ENCODE results near the gene FBXO40.

DNA sequence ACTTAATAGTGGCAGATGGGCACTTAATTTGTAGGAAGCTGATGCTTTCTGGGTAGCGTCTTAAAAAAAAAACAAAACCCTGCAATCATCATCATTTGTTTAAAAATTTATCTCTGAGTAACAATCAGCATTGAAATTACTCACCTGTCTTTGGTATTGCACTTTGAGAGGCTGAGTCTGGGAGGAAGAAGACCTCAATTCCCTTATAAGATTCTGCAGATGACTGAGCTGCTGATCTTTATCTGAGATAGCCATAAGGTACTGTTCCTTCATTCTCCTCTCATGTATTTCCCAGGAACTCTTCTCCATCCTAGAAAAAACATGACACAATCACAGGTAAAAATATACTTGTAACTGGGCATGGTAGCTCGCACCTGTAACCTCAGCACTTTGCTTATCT is 84.0 kb downstream of the FBXO40 start:
- TF ChIP-seq, protein P1, sequence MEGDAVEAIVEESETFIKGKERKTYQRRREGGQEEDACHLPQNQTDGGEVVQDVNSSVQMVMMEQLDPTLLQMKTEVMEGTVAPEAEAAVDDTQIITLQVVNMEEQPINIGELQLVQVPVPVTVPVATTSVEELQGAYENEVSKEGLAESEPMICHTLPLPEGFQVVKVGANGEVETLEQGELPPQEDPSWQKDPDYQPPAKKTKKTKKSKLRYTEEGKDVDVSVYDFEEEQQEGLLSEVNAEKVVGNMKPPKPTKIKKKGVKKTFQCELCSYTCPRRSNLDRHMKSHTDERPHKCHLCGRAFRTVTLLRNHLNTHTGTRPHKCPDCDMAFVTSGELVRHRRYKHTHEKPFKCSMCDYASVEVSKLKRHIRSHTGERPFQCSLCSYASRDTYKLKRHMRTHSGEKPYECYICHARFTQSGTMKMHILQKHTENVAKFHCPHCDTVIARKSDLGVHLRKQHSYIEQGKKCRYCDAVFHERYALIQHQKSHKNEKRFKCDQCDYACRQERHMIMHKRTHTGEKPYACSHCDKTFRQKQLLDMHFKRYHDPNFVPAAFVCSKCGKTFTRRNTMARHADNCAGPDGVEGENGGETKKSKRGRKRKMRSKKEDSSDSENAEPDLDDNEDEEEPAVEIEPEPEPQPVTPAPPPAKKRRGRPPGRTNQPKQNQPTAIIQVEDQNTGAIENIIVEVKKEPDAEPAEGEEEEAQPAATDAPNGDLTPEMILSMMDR (conservative IDR thresholded peaks at IDR 0.05; ENCODE audit: low read length), result no peak
- no peak for TF ChIP-seq EZH2phosphoT487 (IDR thresholded peaks at IDR 0.05; ENCODE audit: borderline replicate concordance)
